Activated CD4-positive, alpha-beta T cell treated with anti-CD3 and anti-CD28 coated beads for 24 hours (primary cell): ENCODE measurements around the gene TRMT2B.
A peak's percentile ranks its signal among the peaks of the same experiment; 100 is the strongest.
"Not testable (repeated sequence)": the region's sequence is repeated elsewhere in the genome, so short reads cannot be mapped to it uniquely, and the experiment has no call there.

ENCODE experiments used
- DNase-seq, 2 donors: peaks; one replicate each; pipeline ENCODE4 v3.0.0-alpha.2; 2020; ENCODE audit warnings: low read depth in 2 of 2

Gene TRMT2B

GRCh38 chrX:100999451-100999850 is 52.5 kb downstream of the TRMT2B start:
- no peak for DNase-seq

- peak in 1 of 2 donors; percentile 6 for DNase-seq
Measured at GRCh38 chrX:100995469-100995868, 56.4 kb downstream of the TRMT2B start.

DNA sequence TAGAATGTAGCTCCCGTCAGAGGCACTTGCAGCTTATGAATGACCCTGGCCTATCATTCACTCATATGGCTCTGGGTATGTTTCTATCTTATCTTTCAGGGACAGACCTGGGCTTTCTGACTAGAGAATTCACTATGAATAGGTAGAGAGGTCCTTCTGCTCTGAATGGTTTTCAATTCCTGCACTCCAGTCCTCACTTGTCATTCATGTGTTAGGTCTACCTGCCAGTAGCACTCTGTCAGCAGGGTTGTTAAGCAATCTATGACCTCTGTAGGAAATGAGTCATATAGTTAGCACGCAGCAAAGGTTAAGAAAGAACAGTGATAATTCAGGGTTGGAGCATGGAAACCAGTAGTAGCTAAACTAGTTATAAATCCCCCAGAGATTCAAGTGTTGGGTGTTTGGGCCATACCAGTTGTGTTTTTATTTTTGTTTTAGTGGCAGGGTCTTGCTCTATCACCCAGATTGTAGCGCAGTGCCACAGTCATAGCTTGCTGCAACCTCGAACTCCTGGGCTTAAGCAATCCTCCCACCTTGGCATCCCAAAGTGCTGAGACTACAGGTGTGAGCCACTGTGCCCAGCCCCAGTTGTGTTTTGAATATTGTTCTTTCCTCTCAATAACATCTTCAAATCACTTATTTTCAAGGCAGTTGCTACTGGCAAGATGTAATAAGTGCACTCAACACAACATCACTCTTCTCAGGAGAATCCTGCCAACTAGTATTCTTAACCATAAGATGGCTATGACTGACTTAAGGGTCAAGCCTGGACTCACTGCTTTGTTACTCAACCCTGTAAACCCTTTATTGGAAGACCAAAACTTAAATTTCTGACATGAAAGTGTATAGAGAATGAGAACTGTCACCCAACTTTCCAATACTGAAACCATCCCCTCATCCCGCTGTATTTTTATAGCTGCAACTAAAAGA is 57.3 kb downstream of the TRMT2B start:
- no peak for DNase-seq

DNA sequence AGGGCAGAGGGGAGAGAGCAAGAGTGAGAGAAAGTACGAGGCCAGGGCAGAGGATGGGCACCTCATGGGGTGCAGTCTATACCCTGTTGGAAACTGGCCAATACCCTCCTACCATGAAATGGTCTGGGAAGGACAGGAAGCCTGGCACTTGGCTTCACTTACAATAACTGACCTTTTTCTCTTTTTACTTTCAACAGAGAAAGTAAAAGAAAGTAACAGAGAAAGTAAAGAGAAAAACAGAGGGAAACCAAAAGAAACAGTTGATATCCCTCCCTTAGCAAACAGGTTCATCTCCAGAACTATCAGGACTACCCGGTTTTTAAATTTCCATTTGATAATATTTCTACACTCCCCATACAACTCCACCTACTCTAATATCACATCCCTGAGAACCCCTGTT is 61.8 kb downstream of the TRMT2B start:
- no peak for DNase-seq

GRCh38 chrX:100984818-100985217 is 67.1 kb downstream of the TRMT2B start:
- DNase-seq: no peak

DNA sequence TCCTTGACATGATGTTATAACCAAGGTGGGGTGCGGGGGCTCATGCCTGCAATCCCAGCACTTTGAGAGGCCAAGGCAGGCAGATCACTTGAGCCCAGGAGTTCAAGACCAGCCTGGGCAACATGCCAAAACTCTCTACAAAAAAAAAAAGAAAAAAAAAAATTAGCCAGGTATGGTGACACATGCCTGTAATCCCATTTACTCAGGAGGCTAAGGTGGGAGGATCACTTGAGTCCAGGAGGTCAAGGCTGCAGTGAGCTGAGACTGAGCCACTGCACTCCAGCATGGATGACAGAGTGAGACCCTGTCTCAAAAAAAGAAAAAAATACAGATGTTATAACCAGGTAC is 70.4 kb downstream of the TRMT2B start:
- DNase-seq: not testable (repeated sequence)

GRCh38 chrX:100980608-100981497 is 71.1 kb downstream of the TRMT2B start:
- no peak for DNase-seq

DNA sequence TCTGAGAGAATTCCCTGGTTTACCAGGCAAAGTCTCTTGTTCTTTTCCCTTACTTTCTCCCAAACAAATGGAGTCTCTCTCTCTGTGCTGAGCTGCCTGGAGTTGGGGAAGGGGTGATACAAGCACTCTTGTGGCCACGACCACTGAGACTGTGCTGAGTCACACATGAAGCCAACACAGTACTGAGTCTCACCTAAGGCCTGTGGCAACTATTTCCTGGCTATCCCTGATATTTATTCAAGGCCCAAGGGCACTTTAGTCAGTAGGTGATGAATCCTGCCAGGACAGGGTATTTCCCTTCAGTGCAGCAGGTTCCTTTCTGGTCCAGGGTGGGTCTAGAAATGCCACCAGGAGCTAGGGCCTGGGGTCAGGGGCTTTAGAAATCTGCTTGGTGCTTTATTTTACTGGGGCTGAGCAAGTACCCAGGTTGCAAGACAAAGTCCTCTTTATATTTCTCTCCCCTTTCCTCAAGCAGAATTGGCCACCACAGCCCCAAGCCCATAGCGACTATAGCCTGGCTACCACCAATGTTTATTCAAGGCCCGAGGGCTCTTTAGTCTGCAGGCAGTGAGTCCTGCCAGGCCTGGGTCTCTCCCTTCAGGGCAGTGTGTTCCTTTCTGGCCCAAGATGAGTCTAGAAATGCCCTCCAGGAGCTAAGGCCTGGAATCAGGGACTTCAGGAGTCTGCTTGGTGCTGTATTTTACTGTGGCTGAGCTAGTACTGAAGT is 71.9 kb downstream of the TRMT2B start:
- no peak for DNase-seq

DNA sequence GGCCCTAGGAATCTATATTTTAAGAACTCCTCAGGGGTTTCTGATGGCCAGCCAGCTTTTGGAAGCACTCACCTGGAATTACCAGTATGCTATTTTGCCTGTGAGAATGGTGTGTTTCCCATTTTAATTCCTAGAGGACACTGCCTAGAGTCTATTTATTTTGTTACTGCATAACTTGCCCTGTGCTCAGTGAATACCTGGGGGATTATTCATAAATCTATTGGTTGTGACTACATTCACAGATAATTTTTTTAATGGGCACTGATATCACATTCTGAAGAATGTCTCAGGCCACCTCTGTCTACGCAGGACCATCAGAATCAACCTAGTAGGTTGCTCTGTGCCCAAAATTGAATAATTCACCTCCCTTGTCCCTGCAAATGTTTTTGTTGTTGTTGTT is 75.7 kb downstream of the TRMT2B start:
- no peak for DNase-seq

- DNase-seq: no peak
Measured at GRCh38 chrX:100975212-100975611, 76.7 kb downstream of the TRMT2B start.

- no peak for DNase-seq
Measured at GRCh38 chrX:100973411-100973810, 78.5 kb downstream of the TRMT2B start.

DNA sequence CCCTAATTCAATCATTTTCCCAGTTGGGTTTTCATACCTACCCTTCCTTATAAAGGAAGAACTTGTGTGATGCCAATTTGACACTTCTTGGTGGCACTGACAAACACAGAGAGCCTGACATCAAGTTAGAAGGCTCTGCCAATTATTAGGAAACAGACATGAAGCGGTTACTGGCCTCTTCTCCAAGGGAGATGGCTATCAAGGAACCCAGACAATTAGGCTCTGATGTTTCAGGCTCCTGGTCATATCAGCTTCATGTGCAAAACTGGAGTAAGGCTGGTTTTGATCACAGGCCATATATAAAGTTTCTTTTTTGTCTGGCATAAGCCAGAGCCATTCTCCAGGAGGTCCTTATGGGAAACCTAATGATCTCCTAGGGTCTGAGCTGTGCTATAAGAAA is 82.0 kb downstream of the TRMT2B start:
- no peak for DNase-seq

- DNase-seq: no peak
Measured at GRCh38 chrX:100969408-100969807, 82.5 kb downstream of the TRMT2B start, which contains the start of gene ARL13A. Gene ARL13A, plus strand, starts transcription at chrX:100969708. Its CDS starts 3,982 bp downstream, at chrX:100973690.

- no peak for DNase-seq
Measured at GRCh38 chrX:100964362-100964761, 87.5 kb downstream of the TRMT2B start.

DNA sequence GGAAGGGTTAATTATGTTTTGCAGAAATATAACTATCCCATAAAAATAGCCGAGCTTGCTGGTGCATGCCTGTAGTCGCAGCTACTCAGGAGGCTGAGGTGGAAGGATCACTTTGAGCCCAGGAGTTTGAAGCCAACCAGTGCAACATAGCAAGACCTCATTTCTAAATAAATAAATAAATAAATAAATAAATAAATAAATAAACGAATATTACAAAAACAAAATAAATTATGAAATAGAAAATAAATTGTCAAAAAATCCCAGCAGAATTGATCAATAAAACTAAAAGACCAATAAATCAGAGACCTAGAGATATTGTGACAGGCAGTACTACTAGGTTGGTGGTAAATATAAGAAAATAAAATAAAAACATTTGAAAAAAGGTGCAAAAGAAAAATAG is 89.1 kb downstream of the TRMT2B start:
- no peak for DNase-seq
